ENCODE data around the gene ILF3.
"Not testable (repeated sequence)": the region's sequence is repeated elsewhere in the genome, so short reads cannot be mapped to it uniquely, and the experiment has no call there.

Gene ILF3

GRCh38 chr19:10642473-10643171 lies 11.5 kb upstream of the ILF3 start:
- no peak for DNase-seq (ENCODE audit: low read depth)

- DNase-seq (ENCODE audit: low read depth), result no peak
Observed at GRCh38 chr19:10643172-10643967, 10.8 kb upstream of the ILF3 start.

GRCh38 chr19:10643968-10644259 lies 10.2 kb upstream of the ILF3 start:
- DNase-seq (ENCODE audit: low read depth), result no peak

- peak; percentile 71 for DNase-seq (ENCODE audit: low read depth)
Observed at GRCh38 chr19:10644260-10645007, 9.7 kb upstream of the ILF3 start.

- no peak for DNase-seq (ENCODE audit: low read depth)
Observed at GRCh38 chr19:10646456-10647159, 7.5 kb upstream of the ILF3 start.

- no peak for DNase-seq (ENCODE audit: low read depth)
Observed at GRCh38 chr19:10648360-10648759, 5.8 kb upstream of the ILF3 start.

- DNase-seq (ENCODE audit: low read depth), result no peak
Observed at GRCh38 chr19:10651851-10652250, 2.3 kb upstream of the ILF3 start.

GRCh38 chr19:10653482-10653731 lies 739 bp upstream of the ILF3 start:
- no peak for DNase-seq (ENCODE audit: low read depth)

- DNase-seq (ENCODE audit: low read depth), result peak; percentile 19
Observed at GRCh38 chr19:10654610-10655456, 687 bp downstream of the ILF3 start.

- DNase-seq (ENCODE audit: low read depth), result no peak
Observed at GRCh38 chr19:10655457-10656312, 1.5 kb downstream of the ILF3 start.

GRCh38 chr19:10660346-10660745 lies 6.2 kb downstream of the ILF3 start:
- DNase-seq (ENCODE audit: low read depth), result no peak

GRCh38 chr19:10661946-10662345 lies 7.8 kb downstream of the ILF3 start:
- no peak for DNase-seq (ENCODE audit: low read depth)

- no peak for DNase-seq (ENCODE audit: low read depth)
Observed at GRCh38 chr19:10662384-10663251, 8.5 kb downstream of the ILF3 start.

GRCh38 chr19:10663252-10663563 lies 9.1 kb downstream of the ILF3 start:
- DNase-seq (ENCODE audit: low read depth), result not testable (repeated sequence)

GRCh38 chr19:10667867-10668266 lies 13.7 kb downstream of the ILF3 start:
- DNase-seq (ENCODE audit: low read depth), result no peak

GRCh38 chr19:10669246-10669645 lies 15.1 kb downstream of the ILF3 start:
- DNase-seq (ENCODE audit: low read depth), result no peak

GRCh38 chr19:10670182-10670581 lies 16.0 kb downstream of the ILF3 start:
- no peak for DNase-seq (ENCODE audit: low read depth)

- no peak for DNase-seq (ENCODE audit: low read depth)
Observed at GRCh38 chr19:10670876-10671804, 17.0 kb downstream of the ILF3 start.

GRCh38 chr19:10671922-10672321 lies 17.8 kb downstream of the ILF3 start:
- not testable (repeated sequence) for DNase-seq (ENCODE audit: low read depth)

All from stimulated activated CD8-positive, alpha-beta memory T cell treated with anti-CD3 and anti-CD28 coated beads, Interleukin-7, amount 100 ng/mL, for 24 hours (primary cell).